Stimulated activated CD4-positive, alpha-beta T cell treated with anti-CD3 and anti-CD28 coated beads, Interleukin-12 subunit alpha, Interleukin-12 subunit beta, amount 100 ng/mL, for 4 hours (primary cell): ENCODE results near the gene SPANXN5.
"Not testable (repeated sequence)": the region's sequence is repeated elsewhere in the genome, so short reads cannot be mapped to it uniquely, and the experiment has no call there.

ENCODE experiments used
- DNase-seq: peaks from one replicate; pipeline ENCODE4 v3.0.0-alpha.2; 2020

SPANXN5 gene, protein sequence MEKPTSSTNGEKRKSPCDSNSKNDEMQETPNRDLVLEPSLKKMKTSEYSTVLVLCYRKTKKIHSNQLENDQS

DNA sequence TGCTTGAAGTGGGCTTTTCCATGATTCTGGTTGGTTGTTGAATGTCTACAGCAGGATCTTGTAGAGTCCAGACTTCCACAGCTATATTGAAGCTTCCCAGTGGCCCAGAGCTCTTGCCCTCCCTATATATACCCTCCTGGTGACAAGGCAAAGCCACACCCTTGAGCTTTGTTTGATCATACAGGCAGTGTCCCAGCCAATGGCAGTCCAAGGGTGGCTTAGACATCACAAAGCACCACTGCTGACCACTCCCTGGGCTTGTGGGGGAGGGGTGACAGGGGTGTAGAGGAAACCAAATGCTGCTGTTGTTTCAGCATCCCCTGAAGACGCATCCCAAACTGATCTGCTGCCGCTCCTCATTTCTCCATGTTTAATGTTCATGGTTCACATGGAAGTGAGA, at the start of gene SPANXN5:
SPANXN5 (minus strand) TSS at position 101 of the 400 bp plus-strand sequence; CDS start at position 22, 79 bp downstream.
- DNase-seq = not testable (repeated sequence)

GRCh38 chrX:52843619-52844018, 46.4 kb upstream of the SPANXN5 start:
- not testable (repeated sequence) for DNase-seq

DNA sequence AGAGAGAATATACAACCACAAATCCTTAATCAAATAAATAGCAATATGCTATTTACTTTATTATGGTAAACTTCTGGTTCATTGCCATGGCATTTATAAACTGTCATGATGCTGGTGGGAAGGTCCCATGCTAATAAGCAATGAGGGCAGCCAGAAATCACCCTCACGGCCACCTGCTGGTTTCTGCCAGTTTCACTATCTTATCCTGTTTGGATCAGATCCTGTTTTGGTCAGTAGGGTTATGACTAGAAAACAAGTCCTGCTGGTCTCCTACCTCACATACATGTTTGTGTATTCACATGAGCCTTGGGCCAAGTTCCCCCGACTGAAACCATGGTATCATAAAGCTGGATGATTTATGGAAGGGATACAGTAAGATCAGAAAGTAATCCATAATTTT, 41.9 kb upstream of the SPANXN5 start:
- DNase-seq = no peak

DNA sequence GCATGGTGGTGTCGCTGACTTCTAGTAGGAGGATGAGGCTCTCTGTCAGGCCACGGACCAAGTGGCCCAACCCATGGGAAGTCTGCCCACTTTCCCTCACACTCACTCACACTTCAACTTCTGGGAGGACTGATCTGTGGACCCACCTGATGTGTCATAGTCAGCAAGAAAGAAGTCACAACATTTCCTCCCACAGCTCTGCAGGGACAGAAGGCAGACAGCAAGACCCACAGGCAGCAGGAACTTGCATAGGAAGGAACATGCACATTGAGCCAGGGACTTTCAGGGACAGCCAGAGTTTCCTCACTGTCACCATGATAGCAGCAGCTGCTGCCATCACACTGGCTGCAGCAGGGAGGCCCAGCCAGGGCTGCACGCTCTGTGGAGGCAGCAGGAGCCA, 33.3 kb upstream of the SPANXN5 start:
- DNase-seq = no peak

DNA sequence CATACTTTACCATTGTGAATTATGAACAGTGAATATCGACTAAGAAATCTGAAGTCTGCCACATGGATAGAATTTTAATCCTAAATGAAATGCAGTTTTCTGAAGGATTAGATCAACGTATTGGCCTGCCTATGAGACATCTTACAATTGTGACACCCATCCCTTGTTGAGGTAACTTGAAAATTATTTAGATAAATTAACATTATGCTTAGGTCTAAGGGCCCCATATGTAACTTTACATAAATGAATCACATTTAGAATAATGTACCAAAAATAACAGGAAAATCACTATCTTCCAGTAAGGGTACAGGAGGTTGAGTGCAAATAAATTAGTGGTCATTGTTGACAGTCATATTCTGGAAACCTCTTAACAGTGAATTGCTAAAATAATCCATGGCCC, 27.4 kb upstream of the SPANXN5 start:
- DNase-seq = no peak

DNA sequence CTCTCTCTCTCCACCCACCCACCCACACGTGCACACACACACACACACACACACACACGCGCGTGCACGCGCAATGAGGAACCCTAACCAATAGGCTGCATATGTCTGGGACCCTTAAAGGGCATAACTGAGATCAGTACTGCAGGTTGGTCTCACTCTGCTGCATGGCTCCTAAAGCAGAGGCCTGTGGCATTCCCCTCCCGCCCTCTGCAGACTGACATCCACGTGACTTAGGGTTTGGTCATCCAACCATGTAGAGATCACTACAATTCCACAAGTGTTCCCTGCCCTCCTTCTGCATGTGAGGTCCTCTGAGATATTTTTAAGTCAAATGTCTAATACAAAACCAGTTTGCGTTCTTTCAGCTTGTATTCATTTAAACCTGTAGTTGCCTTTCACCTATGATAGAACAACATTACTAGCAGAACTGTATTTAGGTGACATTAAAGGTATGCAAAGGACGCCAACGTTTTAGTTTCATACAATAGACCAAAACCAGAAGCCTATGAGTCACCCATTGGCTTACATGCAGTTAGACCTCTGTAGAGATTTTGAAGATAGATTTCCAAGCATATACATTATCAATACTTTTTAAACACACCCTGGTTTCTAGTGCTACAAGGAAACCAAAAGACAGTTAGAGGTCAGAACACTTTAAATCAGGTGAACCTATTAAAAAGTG, 24.0 kb upstream of the SPANXN5 start:
- DNase-seq = no peak

GRCh38 chrX:52819788-52820187, 22.6 kb upstream of the SPANXN5 start:
- DNase-seq = no peak

DNA sequence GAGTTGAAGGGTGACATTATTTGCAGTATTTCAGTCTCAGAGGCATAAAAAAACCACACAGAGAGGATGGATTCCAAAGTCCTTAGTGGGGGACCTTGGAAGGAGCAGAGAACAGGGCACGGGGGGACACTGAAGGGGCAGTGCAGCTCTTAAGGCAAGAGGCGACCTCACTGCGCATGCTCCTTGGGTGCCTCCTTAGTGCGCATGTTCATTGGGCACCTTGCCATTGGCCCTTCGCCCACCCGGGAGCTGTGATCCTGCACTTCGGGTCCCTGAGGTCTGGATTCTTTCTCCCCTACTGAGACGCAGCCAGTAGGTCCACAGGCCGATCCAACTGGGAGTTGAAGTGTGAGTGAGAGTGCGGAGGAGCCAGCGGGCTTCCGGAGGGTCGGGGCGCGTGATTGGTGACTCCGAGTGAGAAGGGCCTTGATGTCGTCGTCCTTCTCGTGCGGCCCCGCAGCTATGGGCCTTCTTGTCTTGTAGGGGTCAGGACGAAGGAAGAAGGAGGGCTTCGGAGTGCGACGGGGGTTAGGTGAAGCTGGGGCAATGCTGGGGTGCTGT, 13.9 kb upstream of the SPANXN5 start, which contains the start of gene XAGE5:
XAGE5 (plus strand) TSS at position 223 of the 561 bp plus-strand sequence. CDS start 1,280 bp downstream, outside the sequence.
- no peak for DNase-seq

- not testable (repeated sequence) for DNase-seq
Observed at GRCh38 chrX:52804876-52805275, 7.6 kb upstream of the SPANXN5 start.

GRCh38 chrX:52773504-52773903, 23.7 kb downstream of the SPANXN5 start:
- DNase-seq = not testable (repeated sequence)

- not testable (repeated sequence) for DNase-seq
Observed at GRCh38 chrX:52765983-52766382, 31.2 kb downstream of the SPANXN5 start.

DNA sequence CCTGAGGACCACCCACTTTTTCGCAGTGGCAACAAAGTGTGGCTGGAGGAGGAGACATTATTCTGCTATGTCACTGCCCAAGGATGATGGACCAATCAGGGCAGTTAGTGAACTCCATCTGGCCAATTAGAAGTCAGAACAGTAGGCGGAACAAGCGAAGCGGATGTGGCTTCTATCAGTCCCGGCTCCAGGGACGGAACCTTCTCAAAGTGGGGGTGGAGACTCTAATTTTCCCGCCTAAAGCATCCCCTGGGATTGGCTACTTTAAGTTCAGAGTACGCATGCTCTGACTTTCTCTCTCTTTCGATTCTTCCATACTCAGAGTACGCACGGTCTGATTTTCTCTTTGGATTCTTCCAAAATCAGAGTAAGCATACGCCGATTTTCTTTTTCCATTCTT, 46.3 kb downstream of the SPANXN5 start, which contains the start of gene SSX2B:
SSX2B (plus strand) TSS at position 301 of the 400 bp plus-strand sequence. CDS start 1,429 bp downstream, outside the sequence.
- not testable (repeated sequence) for DNase-seq
